Suppressor macrophage treated with lipopolysaccharide for 1 hour (primary cell): ENCODE measurements around the gene SRBD1.

Source experiments
- DNase-seq, 3 donors: peaks; one replicate each; pipeline ENCODE4 v3.0.0-alpha.2; 2020 to 2022

The SRBD1 gene

DNA sequence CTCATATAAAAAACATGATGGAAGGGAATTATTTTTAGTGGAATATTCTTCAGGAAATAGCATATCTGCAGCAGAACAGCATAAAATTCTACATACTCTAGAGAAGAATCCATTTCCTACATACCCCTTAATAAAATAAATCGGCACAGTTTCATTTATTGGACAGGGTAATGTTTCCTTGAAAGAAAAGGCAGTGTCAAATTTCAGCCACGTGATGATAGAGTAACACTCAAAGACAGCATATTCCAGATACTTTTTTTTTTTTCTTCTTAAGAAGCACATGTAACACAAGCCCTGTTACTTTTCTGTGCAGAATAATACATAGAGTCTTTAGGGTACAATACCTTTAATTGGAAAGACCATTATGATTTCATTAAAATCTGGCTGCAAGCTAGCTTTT is 204.4 kb downstream of the SRBD1 start:
- DNase-seq = no peak

DNA sequence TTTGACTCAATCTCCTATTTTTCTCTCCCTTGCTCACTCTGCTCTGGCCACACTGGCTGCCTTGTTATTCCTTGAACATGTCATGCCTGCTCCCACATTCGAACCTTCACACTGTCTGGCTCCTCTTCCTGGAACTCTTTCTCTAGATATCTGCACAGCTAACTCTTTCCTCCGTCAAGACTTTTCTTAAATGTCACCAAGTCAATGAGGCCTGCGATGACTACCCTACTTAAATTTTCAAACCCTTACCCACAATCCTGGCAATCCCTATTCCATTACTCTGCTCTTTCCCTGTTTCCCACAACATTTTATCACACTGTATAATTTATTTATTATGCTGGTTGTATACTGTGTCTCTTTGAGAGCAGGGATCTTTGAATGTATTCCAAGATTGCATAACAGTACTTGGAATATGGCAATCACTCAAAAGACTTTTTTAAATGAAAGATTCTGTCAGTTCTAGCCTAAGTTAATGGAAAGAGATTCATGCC is 206.2 kb downstream of the SRBD1 start:
- DNase-seq = no peak

DNA sequence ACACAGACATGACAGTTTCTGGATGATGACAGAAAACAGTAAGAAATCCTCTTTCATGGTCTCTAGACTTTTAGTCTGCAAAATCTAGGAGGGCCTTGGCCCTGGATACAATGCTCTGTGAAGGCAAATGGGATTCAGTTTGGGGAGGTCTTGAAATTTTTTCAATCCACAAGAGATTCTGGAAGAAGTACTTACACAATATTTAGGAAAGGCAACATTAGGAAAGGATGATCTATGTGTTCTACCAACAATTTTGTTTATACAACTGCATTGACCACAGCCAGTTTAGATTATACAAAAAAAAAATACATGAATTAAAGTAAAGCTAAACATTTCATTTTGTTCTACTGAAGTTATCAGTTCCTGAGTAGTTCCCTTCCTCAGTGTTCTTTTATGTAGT is 208.0 kb downstream of the SRBD1 start:
- no peak for DNase-seq

DNA sequence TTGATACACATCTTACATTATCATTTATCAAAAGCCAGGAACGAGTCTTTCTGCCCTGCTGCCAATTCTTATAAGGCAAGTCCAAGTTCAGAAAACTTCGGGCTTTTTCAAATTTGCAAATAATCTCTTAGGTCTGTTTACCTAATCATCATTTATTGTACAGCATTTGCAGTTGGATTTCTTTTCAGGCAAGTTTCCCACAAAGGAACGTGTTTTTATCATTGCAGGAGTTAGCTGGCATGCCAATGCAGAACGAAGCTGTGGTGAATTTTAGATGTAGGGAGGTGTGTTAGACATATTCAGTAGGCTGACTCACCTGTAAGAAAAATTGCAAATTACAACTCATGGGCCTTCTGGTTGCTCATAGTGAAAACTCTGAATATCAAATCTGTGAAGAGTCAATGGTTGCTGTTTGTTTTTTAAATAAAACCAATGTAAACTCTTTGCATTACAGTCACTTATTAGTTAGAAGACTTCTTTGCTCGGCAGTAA is 209.6 kb downstream of the SRBD1 start:
- DNase-seq = no peak

DNA sequence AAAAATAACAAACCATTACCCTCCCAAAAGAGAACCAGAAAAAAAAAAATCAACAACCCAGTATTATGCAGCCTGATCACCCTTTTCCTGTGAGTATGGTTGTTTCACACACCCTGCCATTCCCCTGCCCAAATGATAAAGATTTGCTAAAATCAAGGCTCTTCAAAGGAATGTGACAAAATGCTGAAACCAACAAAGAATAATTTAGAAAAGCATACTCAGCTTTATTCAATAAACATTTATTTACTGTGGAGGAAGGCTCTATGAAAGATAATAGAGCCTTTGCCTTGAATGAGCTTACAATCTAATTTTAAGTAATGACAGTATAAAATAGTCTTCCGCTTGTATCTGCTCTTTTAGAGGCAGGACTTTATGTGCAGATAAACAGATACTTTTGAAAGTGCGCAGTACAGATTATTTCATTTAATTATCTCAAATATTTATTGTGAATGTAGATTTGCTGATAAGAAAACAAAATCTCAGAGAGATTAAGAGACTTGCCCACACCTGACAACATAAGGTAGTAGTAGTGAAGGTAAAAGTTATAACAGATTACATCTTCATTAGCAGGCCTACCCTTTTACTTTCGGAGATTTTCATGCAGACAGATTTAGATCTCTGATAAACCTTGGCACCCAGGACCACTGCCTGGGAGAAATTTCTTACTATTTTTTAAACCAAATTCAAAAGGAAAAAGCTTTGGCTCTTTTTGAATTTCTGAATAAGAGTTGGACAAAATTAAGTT is 211.9 kb downstream of the SRBD1 start:
- no peak for DNase-seq

DNA sequence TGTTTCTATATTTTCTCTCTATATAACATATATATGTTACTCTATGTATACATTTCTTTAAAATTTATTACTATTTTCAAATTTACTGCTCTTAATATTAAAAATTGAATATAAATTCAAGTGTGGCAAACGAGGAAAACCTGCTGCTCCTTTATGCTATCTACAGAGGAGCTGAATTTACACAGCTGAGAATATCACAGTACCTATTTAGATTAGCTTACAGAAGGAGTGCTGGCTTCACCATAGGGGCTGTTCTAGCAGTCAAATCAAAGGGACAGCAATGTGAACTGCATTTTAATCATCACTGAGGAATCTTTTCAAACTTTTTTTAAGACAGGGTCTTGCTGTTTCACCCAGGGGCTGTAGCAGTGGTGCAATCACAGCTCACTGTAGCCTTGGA is 213.8 kb downstream of the SRBD1 start:
- DNase-seq = no peak

DNA sequence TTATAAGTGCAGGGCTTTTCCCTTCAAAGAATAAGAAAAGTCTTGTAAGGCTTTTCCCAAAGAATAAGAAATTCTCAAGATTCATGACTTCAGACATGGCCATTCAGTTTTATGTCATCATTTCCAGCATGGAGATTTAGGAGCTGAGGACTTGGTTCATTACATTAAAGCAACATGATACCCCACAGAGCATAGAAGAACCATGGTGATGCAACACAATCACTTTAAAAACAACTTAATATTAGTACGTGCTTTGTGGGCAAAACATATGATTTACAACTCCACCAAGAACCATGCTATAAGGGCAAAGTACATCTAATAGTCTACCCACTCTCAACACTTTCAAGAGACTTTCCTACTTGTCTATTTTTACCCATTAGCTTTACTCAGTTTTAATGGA is 214.4 kb downstream of the SRBD1 start:
- DNase-seq = no peak

DNA sequence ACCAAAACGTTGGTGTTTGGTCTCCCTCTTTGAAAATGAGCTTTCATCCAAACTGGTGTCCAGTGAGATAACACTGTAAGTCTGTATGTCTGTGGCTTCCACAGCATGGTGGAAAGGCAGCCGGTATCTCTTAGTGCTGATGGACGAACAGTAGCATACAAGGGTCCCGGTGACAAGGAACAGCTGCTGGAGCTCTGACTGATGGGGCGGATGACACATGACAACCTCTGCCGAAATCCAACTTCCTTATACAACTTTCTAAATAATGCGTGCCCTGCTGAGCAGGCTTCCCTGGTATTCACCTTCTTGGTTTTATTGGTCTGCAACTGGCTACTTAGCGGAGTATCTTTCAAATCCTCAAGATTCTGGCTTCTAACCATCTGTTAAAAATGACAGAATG is 216.2 kb downstream of the SRBD1 start:
- no peak for DNase-seq

DNA sequence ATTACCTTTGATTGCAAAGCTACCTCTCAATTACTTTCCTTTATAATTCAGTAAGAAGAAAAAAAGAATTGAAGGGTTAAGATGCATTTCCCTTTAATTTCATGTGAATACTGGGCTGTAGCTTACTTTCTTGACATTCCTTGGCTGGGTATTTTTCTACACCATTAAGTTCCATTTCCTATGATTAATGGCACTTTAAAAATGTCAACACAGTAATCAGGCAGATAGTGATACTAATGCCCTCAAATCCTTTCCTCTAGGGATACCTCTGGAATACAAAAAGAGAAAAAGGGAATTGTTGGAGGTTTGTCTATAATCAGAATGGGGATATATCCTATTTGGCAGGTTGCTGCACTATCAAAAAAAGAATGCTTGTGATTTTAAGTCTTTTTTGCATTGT is 216.9 kb downstream of the SRBD1 start:
- no peak for DNase-seq

DNA sequence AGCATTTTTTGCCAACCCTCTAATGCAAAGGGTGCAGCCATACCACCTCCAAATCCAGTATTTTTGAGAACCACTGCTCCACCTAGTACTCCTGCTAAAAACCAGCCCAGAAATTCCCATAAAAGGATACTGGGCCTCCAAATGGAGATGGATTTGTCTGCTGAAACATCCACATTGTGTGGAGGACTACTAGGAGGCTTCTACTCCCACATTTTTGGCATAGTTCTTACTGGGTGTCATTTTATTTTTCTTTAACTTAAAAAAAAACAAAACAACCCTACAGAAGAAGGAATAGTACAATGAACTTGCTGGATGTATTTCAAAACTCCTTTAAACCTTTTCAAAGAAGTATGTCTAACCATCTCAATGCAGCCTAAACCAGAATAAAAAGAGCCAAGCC is 219.2 kb downstream of the SRBD1 start:
- DNase-seq = no peak

DNA sequence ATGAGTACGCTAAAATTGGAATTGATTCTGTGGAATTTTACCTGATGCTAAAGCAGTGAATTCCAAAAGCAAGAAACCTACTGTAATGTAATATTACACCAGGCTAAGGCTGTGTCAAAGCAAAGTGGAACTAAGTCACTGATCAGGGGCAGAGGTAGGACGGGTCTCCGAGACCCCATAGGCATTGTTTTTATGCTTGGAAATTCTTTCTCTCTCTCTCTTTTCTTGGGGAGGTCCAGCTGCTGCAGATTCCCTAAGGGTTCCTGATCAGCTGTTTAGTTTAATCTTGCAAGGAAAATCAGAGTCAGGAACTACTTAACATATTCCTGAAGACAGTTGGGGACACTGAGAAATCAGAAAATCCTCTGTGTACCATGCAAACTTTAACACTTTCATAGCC is 220.2 kb downstream of the SRBD1 start:
- DNase-seq = no peak

DNA sequence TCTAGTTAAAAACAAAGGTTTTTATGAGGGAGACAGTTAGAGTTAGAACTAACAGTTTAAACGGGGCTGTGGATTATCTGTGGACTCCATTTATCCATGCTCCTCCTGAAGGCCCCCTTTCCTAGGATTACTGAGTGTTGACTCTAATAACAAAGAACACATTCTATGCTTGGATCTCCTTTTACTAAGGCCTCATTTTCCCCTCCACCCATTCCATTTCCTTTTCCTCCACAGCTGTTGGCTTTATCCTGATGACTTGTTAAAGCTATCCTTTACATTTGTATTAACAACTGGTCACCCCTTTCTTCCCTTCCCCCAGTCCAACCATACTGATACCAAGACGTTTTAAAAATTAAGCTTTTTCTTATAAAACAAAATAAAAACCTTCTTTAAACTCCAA is 220.6 kb downstream of the SRBD1 start:
- no peak for DNase-seq

DNA sequence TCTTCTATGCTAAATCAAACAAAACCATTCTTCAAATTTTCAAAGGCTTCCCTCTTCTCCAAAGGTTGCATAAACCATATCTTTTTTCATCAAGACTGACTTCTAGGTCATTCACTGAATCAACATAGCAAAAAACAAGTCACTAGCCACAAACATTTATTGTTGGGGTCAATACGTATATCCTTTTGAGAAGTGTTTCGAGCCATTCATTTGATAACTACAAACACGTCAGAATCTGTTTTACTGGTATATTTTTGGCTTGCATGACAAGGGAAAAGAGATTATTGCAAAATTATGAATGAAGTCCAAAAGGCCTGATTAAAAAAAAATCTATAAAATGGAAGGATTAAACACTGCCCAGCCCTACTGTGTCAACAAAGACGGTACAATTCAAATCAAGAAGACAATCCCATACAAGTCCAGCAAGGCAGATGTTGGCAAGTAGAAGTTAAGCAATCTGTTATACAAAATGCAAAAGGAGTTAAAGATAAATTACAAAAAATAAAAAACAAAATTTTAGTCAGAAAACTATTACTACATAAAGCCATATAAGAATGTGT is 222.4 kb downstream of the SRBD1 start:
- DNase-seq = no peak

DNA sequence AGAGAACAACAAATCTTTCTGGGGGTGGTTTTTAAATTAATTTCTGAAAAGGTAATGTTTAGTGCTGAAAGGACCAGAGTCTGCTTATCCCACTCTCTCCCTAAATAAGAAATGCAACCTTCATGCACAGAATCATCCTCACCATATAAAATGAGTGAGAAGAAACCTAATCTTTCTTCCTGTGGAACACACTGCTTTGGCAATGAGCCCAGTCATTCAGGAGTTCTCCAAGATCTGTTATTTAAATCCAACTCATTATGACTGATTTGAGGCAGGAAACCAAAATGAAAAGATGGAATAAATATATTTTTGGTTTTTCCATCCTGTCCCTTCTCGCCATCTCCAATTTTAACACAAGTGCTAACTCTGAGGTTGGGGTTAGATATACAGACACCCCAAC is 228.3 kb downstream of the SRBD1 start:
- DNase-seq = no peak

DNA sequence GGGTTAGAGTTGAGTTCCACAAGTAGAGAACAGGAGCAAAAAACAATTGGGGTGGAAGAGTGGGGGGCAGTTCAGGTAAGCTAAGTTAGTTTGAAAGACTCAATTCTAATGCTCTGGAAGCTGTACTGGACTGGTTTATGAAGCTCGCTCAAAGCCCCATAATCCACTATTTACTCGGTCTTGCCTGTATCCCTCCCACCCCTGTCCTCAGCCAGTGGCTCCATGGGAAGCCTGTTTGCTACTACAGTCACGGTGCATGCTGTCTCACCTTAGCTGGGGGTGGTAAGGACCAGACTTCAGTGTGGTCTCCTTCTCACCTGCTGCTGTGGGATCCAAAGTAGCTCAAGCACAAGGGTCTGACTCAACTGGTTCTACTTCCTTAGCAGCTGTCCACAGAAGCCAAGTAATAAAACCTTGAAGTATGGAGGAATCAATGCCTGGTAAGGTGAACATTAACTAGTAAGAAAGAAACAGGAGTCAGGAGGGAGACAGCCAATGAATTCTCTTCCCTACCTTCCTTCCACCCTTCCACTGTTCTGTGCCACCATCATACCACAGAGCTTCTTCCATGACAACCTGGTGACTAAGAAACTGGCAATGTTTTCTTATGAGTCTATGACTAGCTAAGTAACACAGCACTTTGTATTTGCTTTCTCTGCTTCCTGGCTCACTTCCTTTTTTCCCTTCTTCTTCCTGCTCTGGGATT is 230.8 kb downstream of the SRBD1 start:
- peak in 2 of 3 donors; percentile 5 to 11 for DNase-seq

DNA sequence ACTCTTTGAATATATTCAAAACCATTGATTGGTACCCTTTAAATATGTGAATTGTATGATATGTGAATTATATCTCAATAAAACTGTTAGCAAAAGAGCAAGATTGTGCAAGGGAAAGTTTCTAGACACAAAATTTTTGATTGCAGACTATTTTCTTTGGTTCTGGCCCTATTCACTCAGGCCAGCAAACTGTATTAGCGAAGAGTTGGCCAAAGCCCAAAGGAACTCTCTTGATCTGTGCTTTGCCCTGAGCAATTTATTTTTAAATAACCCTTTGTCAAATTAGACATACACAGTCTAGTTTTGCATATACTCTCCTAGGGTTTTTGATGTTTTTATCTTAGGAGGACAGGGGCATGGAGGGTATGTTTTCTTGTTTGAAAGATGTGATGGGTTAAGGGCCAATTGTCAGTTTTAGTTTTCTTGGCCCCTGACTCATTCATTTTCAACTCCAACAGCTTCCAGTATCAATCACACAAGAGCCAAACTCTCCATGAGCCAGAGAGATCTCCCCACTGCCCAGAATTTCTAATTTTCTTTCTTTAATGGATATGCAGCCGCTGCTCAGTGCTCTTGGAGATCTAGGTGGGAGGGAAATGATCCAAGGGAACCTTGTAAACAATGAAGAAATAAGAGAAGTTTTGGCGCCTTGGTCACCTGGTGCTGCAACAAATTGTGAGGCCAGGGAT is 231.5 kb downstream of the SRBD1 start:
- DNase-seq = no peak

DNA sequence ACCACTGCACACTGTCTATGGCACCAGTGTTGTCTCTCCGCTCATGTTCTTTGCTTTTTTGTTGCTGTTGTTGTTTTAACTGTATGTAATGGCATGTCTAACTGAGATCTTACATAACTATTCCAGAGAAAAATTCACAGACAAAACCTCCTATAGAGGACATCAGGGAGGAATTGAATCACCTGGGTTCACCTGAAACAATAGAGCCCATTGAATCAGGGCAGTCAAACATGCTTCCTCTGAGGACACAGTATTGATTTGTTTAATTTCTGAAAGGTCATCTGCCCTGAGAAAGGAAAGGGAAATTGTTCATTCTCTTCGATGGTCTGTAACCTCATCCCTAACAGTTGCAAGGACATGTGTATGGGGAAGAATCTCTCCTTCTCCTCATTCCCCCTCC is 237.5 kb downstream of the SRBD1 start:
- DNase-seq = no peak

DNA sequence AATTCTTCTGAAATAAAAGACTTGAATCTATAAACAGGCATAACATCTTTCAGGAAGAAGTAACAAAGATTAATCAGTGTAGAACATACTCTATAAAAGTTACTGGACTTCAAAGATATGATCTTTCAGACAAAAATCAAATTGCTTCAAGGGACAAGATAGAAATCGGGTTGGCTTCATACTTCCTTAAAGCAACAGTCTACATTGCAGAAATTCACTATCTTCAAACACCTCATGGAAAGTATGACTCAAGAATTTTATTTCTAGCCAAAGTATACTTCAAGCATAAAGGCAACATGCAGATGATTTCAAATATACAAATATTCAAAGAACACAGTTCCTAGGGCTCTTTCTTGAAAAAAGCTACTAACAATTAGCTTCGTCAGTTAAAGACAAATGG is 240.7 kb downstream of the SRBD1 start:
- DNase-seq = no peak

DNA sequence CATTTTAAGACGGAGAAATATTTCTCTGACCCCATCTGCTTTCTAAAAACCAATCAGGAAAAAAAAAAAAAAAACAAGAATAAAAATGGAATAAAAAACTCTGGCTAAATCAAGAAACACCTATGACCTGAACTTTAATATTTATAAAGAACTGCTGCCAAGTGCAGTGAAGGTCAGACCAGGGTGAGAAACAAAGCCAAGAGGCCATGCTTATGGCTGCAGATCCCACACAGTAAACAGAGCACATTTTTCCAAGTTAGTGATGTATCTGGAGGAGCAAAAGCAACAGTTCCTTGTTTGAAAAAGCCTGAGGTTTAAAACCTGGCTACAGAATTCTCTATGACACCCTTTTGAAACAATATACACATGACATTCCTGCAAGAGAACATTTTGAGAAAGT is 242.3 kb downstream of the SRBD1 start:
- DNase-seq = no peak

DNA sequence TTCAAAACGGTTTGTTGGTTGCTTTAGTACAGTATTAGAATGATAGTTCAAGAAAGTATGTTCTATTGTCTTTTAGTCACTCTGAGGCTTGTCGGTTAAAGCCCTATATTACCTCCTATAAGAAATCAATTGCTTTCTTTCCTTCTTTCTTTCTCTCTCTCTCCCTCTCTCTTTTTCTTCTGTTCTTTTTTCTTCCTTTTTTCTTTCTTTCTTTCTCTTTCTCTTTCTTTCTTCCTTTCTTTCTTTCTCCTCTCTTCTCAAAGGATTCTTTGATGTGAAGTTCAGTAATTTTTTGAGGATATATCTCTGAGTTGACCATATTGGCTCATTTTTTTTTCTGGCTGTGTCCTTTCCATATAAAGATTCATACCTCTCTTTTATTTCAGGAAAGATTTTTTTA is 249.4 kb downstream of the SRBD1 start:
- no peak for DNase-seq

DNA sequence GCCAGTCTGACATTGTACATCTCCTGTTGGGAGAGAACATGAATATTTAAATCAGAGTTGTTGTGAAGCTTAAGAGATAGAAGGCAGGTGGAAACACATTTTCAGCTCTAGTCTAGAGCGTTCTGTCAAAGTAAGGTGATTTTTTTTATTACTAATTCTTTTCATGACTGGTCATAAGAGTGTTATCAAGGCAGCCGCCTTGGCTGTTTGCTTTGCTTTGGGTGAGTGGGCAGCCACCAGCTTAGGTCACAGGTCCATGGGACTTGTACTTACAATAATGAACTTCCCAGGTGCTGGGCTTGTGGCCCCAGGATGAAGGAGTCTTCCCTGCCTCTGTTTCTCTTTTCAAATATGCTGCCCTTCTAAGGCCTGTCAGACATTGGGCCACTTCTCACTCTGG is 256.3 kb downstream of the SRBD1 start:
- DNase-seq = no peak

DNA sequence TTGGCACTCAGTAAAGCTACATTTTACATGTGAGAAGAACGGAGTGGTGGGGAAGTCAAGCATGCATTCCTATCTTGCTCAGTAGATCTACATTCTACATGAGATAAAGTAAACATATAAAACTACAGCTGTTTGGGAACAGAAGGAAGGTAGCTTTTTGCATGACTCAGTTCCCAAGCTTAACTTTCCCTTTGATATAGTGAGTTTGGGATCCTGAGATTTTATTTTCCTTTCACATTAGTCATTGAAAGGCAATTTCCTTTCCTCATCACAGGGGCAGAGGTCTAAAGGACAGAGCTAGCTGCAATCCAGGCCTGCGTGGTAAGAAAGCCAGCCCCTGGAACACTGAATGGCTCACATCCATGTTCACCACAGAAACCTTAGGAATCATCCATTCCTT is 257.2 kb downstream of the SRBD1 start:
- DNase-seq = peak in 1 of 3 donors; percentile 26

DNA sequence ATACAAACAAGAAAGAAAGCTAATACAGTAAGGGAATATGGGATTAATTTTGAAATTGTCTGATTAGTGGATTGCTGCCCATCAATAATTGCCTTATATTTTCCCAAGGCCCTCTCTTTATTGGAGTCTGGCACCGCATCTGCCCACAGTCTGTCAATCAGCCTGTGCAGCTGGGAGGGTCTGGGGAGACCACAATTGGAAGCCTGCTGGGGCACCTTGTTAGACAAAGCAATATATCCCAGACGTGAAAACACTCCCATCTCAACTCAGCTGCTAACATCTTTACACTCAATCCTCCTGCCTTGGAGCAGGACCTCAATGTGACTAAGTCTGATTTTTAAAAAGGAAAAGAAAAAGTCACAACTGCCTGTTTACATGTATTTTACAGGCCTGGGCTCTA is 258.6 kb downstream of the SRBD1 start:
- DNase-seq = no peak
